AG09309 (cell line): ENCODE results near the gene TRAM2.

Experiments used
- DNase-seq: peaks from one replicate; pipeline ENCODE4 v3.0.0-alpha.2; 2010; ENCODE audit warnings: low read depth
- H3K4me3 ChIP-seq: 2 replicates; pipeline ENCODE4 v1.5.1; 2011; ENCODE audit warnings: mild to moderate bottlenecking, low read depth, low read length, moderate library complexity; ENCODE audit not compliant: control insufficient read depth
- TF ChIP-seq, protein P1 (sequence below): IDR thresholded peaks from 2 replicates; pipeline ENCODE4 v1.5.1; 2011; ENCODE audit warnings: mild to moderate bottlenecking, low read depth, low read length, inconsistent platforms; ENCODE audit not compliant: insufficient read depth, control insufficient read depth; ENCODE audit errors: missing control alignments

The TRAM2 gene

DNA sequence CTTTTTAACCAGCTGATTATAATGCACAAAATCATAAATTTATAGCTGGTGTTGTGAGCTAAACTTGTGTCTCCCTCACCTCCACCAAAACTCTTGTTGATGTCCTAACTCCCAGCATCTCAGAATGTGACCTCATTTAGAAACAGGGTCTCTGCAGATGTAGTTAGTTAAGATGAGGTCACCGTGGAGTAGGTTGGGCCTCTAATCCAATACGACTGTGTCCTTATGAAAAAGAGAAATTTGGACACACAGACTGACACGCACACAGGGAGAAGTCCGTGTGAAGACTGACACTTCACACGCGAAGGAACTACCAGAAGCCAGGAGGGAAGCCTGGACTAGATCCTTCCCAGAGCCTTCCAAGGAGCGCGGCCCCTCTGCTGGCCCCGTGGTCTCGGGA lies 46.5 kb downstream of the TRAM2 start:
- TF ChIP-seq, protein P1, sequence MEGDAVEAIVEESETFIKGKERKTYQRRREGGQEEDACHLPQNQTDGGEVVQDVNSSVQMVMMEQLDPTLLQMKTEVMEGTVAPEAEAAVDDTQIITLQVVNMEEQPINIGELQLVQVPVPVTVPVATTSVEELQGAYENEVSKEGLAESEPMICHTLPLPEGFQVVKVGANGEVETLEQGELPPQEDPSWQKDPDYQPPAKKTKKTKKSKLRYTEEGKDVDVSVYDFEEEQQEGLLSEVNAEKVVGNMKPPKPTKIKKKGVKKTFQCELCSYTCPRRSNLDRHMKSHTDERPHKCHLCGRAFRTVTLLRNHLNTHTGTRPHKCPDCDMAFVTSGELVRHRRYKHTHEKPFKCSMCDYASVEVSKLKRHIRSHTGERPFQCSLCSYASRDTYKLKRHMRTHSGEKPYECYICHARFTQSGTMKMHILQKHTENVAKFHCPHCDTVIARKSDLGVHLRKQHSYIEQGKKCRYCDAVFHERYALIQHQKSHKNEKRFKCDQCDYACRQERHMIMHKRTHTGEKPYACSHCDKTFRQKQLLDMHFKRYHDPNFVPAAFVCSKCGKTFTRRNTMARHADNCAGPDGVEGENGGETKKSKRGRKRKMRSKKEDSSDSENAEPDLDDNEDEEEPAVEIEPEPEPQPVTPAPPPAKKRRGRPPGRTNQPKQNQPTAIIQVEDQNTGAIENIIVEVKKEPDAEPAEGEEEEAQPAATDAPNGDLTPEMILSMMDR: no peak
- no peak for DNase-seq
- no peak overlapping the region for H3K4me3 ChIP-seq

DNA sequence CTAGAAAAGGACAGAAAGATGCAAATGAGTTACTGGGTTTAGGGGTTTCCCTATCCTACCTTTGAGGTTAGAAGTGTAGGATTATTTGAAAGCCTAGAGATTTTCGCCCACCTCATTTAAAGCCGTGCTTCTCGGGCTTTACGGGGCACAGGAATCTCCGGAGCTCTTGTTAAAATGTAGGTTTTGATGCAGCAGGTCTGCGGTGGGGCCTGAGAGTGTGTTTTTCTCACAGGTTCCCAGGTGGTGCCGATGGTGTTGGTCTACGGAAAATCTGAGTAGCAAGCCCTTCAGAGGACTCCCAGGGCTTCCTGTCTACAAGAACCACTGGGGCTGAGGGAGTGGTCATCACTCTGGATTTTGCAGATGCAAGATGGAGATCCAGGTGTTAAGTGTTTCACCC lies 47.5 kb downstream of the TRAM2 start:
- no peak overlapping the region for H3K4me3 ChIP-seq
- DNase-seq: no peak
- TF ChIP-seq, protein P1: no peak

DNA sequence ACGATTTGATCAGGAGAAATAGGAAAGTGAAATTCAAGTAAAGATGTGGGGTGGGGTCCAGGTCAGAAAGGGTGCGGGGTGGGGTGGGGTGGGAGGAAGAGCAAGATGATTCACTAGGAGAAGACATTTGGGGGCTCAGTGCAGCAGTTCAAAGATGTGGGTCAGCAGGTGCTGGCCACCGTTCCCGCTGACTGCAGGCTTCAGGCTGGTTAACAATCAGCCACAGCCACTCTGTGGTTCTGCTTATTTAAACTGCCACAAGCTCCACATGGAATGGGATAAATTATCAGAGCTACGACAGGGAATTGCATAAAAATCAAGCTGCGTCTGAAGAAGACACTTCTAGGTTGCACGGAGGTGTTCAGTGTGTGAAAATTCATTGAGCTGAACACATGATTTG lies 49.4 kb downstream of the TRAM2 start:
- DNase-seq: no peak
- TF ChIP-seq, protein P1: no peak
- no peak overlapping the region for H3K4me3 ChIP-seq

DNA sequence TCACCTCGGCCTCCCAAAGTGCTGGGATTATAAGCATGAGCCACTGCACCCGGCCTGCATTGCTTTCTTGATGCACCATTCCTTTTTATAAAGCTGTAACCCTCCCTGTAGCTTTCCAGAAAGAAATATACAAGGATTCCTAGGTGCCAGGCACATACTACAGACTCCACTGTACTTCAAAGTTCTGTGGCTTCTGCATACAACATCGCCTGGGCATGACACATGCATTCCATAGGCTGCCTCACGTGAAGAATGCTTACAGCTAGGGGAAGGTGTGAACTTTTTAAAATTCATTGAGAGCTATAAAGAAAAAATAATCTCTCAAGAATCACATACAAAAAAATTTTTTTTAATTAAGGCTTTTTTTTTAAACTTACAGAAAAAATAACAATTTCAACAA lies 50.2 kb downstream of the TRAM2 start:
- DNase-seq: no peak
- no peak overlapping the region for H3K4me3 ChIP-seq
- TF ChIP-seq, protein P1: no peak

DNA sequence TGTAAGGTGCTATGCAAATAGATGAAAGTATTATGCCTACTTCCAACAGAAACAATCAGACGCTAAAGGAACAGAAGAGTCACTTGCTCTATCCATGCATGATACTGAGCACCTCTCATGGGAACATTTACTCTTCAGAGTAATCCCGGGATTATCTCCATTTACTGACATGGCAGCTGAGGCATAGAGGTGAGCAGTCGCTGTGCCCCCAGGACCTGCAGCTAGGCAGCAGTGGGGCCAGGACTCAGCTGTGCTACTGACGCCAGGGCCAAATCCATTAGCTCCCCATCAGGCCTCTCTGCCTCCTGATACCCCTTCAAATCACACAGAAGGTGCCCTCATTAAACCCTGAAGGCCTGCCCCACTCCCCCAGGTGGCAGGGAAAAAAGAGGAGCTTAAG lies 51.9 kb downstream of the TRAM2 start:
- DNase-seq: no peak
- TF ChIP-seq, protein P1: no peak
- no peak overlapping the region for H3K4me3 ChIP-seq

DNA sequence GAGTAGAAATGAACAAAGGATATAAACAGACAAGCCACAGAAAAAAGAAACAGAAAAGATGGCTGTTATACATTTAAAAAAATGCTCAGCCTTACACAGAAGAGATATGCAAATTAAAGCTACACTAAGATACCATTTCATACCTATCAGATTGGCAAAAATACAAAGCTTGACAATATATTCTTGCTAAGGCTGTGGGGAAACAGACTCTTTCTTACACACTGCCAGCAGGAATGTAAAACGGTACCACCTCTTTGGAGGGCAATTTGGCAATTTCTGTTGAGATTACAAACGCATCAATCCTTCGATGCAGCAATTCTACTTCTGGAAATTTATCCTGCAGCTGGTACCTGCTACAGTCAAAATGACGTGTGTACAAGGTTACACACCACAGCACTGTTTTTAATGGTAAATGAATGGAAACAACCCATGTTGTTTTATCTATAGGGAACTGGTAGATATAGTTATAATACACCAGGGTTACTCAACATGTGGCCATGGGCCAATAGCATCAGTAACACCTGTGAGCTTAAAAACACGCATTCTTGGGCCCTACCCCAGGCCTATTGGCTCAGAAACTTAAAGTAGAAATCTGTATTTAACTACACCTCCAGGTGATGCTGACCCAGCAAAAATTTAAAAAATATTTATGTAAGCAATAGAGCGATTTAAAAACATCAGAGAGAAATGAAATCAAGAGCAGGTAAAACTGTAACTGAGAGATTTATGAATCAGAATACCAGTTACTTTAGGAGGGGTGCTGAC lies 53.3 kb downstream of the TRAM2 start:
- H3K4me3 ChIP-seq: no peak overlapping the region
- TF ChIP-seq, protein P1: no peak
- no peak for DNase-seq
